ENCODE data around the gene BRSK1.

DNA sequence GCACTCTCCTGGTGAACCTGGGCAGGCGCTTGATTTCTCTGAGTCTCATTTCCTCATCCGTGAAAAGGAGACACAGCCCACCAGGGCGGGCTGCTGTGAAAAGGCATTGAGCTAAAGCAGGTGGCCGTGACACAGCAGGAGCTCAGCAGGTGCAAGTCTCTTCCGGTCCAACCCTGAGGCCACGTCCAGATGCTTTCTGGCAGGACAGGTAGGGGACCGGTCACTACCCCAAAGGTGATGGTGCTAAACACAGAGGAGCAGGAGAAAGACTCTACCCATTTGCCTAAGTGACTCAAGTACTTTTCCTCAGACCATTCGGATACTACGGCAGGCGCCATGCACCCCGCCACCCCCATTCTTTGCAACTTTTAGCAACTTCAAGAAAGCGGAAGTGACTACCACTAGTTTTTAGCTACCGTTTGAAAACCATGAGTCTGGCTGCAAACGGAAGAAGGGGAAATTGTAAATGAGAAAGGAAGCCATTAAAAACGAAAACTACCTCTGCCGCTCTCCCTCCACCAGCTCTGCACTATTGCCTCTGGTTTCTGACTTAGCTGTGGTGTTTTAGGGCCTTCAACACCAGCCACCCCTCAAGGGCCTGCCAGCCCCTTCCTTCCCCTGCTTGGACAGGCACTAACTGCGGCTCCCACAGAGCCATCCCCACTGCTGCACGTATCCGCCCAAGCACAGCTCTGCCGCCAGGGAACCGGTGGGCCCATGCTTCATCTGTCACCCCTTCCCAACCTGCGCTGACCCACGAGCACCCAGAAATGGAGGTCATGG, 29.8 kb upstream of the BRSK1 start:
- TF ChIP-seq, protein P1, sequence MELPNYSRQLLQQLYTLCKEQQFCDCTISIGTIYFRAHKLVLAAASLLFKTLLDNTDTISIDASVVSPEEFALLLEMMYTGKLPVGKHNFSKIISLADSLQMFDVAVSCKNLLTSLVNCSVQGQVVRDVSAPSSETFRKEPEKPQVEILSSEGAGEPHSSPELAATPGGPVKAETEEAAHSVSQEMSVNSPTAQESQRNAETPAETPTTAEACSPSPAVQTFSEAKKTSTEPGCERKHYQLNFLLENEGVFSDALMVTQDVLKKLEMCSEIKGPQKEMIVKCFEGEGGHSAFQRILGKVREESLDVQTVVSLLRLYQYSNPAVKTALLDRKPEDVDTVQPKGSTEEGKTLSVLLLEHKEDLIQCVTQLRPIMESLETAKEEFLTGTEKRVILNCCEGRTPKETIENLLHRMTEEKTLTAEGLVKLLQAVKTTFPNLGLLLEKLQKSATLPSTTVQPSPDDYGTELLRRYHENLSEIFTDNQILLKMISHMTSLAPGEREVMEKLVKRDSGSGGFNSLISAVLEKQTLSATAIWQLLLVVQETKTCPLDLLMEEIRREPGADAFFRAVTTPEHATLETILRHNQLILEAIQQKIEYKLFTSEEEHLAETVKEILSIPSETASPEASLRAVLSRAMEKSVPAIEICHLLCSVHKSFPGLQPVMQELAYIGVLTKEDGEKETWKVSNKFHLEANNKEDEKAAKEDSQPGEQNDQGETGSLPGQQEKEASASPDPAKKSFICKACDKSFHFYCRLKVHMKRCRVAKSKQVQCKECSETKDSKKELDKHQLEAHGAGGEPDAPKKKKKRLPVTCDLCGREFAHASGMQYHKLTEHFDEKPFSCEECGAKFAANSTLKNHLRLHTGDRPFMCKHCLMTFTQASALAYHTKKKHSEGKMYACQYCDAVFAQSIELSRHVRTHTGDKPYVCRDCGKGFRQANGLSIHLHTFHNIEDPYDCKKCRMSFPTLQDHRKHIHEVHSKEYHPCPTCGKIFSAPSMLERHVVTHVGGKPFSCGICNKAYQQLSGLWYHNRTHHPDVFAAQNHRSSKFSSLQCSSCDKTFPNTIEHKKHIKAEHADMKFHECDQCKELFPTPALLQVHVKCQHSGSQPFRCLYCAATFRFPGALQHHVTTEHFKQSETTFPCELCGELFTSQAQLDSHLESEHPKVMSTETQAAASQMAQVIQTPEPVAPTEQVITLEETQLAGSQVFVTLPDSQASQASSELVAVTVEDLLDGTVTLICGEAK (IDR thresholded peaks at IDR 0.05): no peak
- TF ChIP-seq, protein P1 (CRISPR knock-in tag; IDR thresholded peaks at IDR 0.05): no peak
- TF ChIP-seq YY1 (IDR thresholded peaks at IDR 0.05; ENCODE audit: insufficient read depth, insufficient replicate concordance, low read depth, low read length) (no peak), NFYB (CRISPR knock-in tag; IDR thresholded peaks at IDR 0.05) (no peak), CBX1 (IDR thresholded peaks at IDR 0.05; ENCODE audit: low read depth) (no peak)
